Kasumi-1 (cell line): ENCODE data around the gene CCNI2.
A peak's percentile ranks its signal among the peaks of the same experiment; 100 is the strongest.

Experiments
- DNase-seq, 2 experiments: peaks; one replicate each; lab custom pipeline; 2025; lab: John Stamatoyannopoulos, UW

Gene CCNI2

GRCh38 chr5:132749506-132749905 is 2.3 kb downstream of the CCNI2 start:
- DNase-seq: no peak

- no peak for DNase-seq
Observed at GRCh38 chr5:132750471-132751230, 3.4 kb downstream of the CCNI2 start.

GRCh38 chr5:132751444-132751843 is 4.2 kb downstream of the CCNI2 start:
- no peak for DNase-seq

- no peak for DNase-seq
Observed at GRCh38 chr5:132751971-132752580, 4.8 kb downstream of the CCNI2 start.

GRCh38 chr5:132752581-132753125 is 5.4 kb downstream of the CCNI2 start:
- no peak for DNase-seq

GRCh38 chr5:132753135-132753987 is 6.1 kb downstream of the CCNI2 start:
- no peak for DNase-seq

GRCh38 chr5:132754111-132754510 is 6.9 kb downstream of the CCNI2 start:
- no peak for DNase-seq

- DNase-seq: peak; percentile 27 to 35
Observed at GRCh38 chr5:132754947-132755346, 7.7 kb downstream of the CCNI2 start.

GRCh38 chr5:132756542-132756941 is 9.3 kb downstream of the CCNI2 start:
- DNase-seq: no peak

GRCh38 chr5:132758451-132758850 is 11.2 kb downstream of the CCNI2 start:
- no peak for DNase-seq

- DNase-seq: no peak
Observed at GRCh38 chr5:132759114-132760048, 12.2 kb downstream of the CCNI2 start.

- no peak for DNase-seq
Observed at GRCh38 chr5:132760049-132760420, 12.8 kb downstream of the CCNI2 start.

- DNase-seq: no peak
Observed at GRCh38 chr5:132760601-132761317, 13.5 kb downstream of the CCNI2 start.

- no peak for DNase-seq
Observed at GRCh38 chr5:132761321-132762240, 14.4 kb downstream of the CCNI2 start.

- DNase-seq: no peak
Observed at GRCh38 chr5:132762246-132763000, 15.2 kb downstream of the CCNI2 start.

GRCh38 chr5:132763181-132764036 is 16.2 kb downstream of the CCNI2 start:
- no peak for DNase-seq

- no peak for DNase-seq
Observed at GRCh38 chr5:132764051-132764450, 16.8 kb downstream of the CCNI2 start.

- DNase-seq: no peak
Observed at GRCh38 chr5:132764671-132765238, 17.5 kb downstream of the CCNI2 start.
